ENCODE data around the gene LRMDA.

The LRMDA gene

GRCh38 chr10:75474106-75474505 is 42.7 kb downstream of the LRMDA start:
- DNase-seq (ENCODE audit: low read depth in 3 of 3), result no peak

GRCh38 chr10:75475460-75476182 is 44.2 kb downstream of the LRMDA start:
- DNase-seq (ENCODE audit: low read depth in 3 of 3), result no peak

- DNase-seq (ENCODE audit: low read depth in 3 of 3), result no peak
Observed at GRCh38 chr10:75476569-75476968, 45.1 kb downstream of the LRMDA start.

- no peak for DNase-seq (ENCODE audit: low read depth in 3 of 3)
Observed at GRCh38 chr10:75476985-75477384, 45.6 kb downstream of the LRMDA start.

- DNase-seq (ENCODE audit: low read depth in 3 of 3), result no peak
Observed at GRCh38 chr10:75477680-75478079, 46.3 kb downstream of the LRMDA start.

GRCh38 chr10:75480374-75480773 is 49.0 kb downstream of the LRMDA start:
- no peak for DNase-seq (ENCODE audit: low read depth in 3 of 3)

GRCh38 chr10:75483188-75483587 is 51.8 kb downstream of the LRMDA start:
- no peak for DNase-seq (ENCODE audit: low read depth in 3 of 3)

GRCh38 chr10:75484717-75485116 is 53.3 kb downstream of the LRMDA start:
- DNase-seq (ENCODE audit: low read depth in 3 of 3), result no peak

GRCh38 chr10:75486591-75486990 is 55.2 kb downstream of the LRMDA start:
- DNase-seq (ENCODE audit: low read depth in 3 of 3), result no peak

GRCh38 chr10:75487087-75487754 is 55.8 kb downstream of the LRMDA start:
- no peak for DNase-seq (ENCODE audit: low read depth in 3 of 3)

- no peak for DNase-seq (ENCODE audit: low read depth in 3 of 3)
Observed at GRCh38 chr10:75487755-75488125, 56.3 kb downstream of the LRMDA start.

GRCh38 chr10:75492173-75492925 is 60.9 kb downstream of the LRMDA start:
- no peak for DNase-seq (ENCODE audit: low read depth in 3 of 3)

GRCh38 chr10:75493464-75493863 is 62.0 kb downstream of the LRMDA start:
- no peak for DNase-seq (ENCODE audit: low read depth in 3 of 3)

GRCh38 chr10:75495434-75496190 is 64.2 kb downstream of the LRMDA start:
- DNase-seq (ENCODE audit: low read depth in 3 of 3), result no peak

- DNase-seq (ENCODE audit: low read depth in 3 of 3), result no peak
Observed at GRCh38 chr10:75496191-75496567, 64.8 kb downstream of the LRMDA start.

- DNase-seq (ENCODE audit: low read depth in 3 of 3), result no peak
Observed at GRCh38 chr10:75497997-75498883, 66.8 kb downstream of the LRMDA start.

GRCh38 chr10:75498884-75499350 is 67.5 kb downstream of the LRMDA start:
- DNase-seq (ENCODE audit: low read depth in 3 of 3), result no peak

GRCh38 chr10:75499556-75500160 is 68.2 kb downstream of the LRMDA start:
- no peak for DNase-seq (ENCODE audit: low read depth in 3 of 3)

GRCh38 chr10:75502389-75502788 is 71.0 kb downstream of the LRMDA start:
- DNase-seq (ENCODE audit: low read depth in 3 of 3), result no peak

- no peak for DNase-seq (ENCODE audit: low read depth in 3 of 3)
Observed at GRCh38 chr10:75502838-75503237, 71.4 kb downstream of the LRMDA start.

GRCh38 chr10:75505293-75505692 is 73.9 kb downstream of the LRMDA start:
- DNase-seq (ENCODE audit: low read depth in 3 of 3), result no peak
